Measurements from ENCODE around the gene CHMP5. TPM values are rescaled to one million over a fixed set of nuclear protein-coding genes. Genes with fewer than 3 reads are reported as not detected.
"Not testable (repeated sequence)": the region's sequence is repeated elsewhere in the genome, so short reads cannot be mapped to it uniquely, and the experiment has no call there.

The CHMP5 gene
- total and polyA plus RNA-seq, 7 experiments from 2014 or later, result 21.4 to 74.6 (median 37.8) TPM

GRCh38 chr9:33307067-33307466, 42.2 kb downstream of the CHMP5 start:
- Mint-ChIP-seq H3K27me3 (no peaks in the 10 kb centered on the region), H3K36me3 (peaks cover 0 to 43% (median 29%) of the 10 kb centered on the region in 5 donors), H3K27ac (peak overlapping the region in 1 of 9 donors; percentile 21), H3K4me1 (peaks cover 0 to 25% (median 4%) of the 10 kb centered on the region in 7 donors), H3K9me3 (peaks cover 0 to 2% (median 0%) of the 10 kb centered on the region in 11 donors), H3K4me3 (no peak overlapping the region)
- H3K27me3 ChIP-seq (ENCODE audit: control insufficient read depth in 2 of 2, insufficient read depth in 2 of 2, low read length in 2 of 2), result no peaks in the 10 kb centered on the region
- ATAC-seq (no peak), DNase-seq (no peak)
- peaks cover 50 to 99% (median 56%) of the 10 kb centered on the region in 3 experiments for H3K36me3 ChIP-seq (ENCODE audit: control insufficient read depth in 2 of 3, insufficient read depth in 3 of 3, low read length in 3 of 3)
- no peaks in the 10 kb centered on the region for H3K4me1 ChIP-seq (ENCODE audit: control insufficient read depth in 2 of 2, insufficient read depth in 2 of 2, low read length in 2 of 2)
- CTCF ChIA-PET, result interaction anchor here (1.5 kb wide), 1 partner anchor 20 kb away, joined by 10 read pairs; no protein-coding TSS in a partner anchor
- H3K9me3 ChIP-seq (ENCODE audit: control insufficient read depth in 2 of 3, low read length in 3 of 3), result no peaks in the 10 kb centered on the region
- POLR2A ChIA-PET, result interaction anchor here (0.7 kb wide), 1 partner anchor 58 kb away, joined by 3 read pairs; no protein-coding TSS in a partner anchor
- intact Hi-C loops (cut with micrococcal nuclease), result no loop called here
- no peak overlapping the region for H3K4me3 ChIP-seq (ENCODE audit: low read length)
- H3K27ac ChIP-seq (ENCODE audit: low read depth, low read length), result no peak overlapping the region

DNA sequence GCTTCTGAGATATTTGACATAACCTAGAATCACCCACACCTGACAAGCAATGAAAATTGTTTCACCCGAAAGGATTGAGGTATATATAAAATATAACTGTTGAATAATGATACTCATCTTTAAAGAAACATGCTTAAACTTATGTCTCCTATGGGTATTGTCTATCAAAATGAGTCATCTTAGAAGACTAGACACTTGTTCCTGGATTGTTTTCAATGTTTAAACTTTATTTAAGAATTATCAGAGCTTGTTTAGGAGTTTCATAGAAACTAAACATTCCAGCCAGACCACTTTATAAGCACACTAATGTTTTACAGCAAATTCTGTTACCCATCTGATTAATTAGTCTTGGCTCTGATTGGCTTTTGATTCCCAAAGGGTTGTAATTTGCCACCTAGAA, 45.1 kb downstream of the CHMP5 start:
- ChIA-PET CTCF (no interaction called here), POLR2A (interaction anchor here (0.6 kb wide), 1 partner anchor 20 kb away, joined by 3 read pairs; the partner anchor contains the start of gene NFX1)
- H3K27me3 ChIP-seq (ENCODE audit: control insufficient read depth in 2 of 2, insufficient read depth in 2 of 2, low read length in 2 of 2), result no peaks in the 10 kb centered on the region
- H3K27me3 Mint-ChIP-seq, result no peaks in the 10 kb centered on the region
- H3K9me3 Mint-ChIP-seq, result peaks cover 0 to 2% (median 0%) of the 10 kb centered on the region in 11 donors
- no peak for ATAC-seq
- no peak overlapping the region for H3K27ac ChIP-seq (ENCODE audit: low read depth, low read length)
- no peak overlapping the region for H3K4me3 ChIP-seq (ENCODE audit: low read length)
- peaks cover 9 to 49% (median 31%) of the 10 kb centered on the region in 5 donors for H3K36me3 Mint-ChIP-seq
- no peak overlapping the region for H3K4me3 Mint-ChIP-seq
- no peak overlapping the region for H3K27ac Mint-ChIP-seq
- no peaks in the 10 kb centered on the region for H3K4me1 ChIP-seq (ENCODE audit: control insufficient read depth in 2 of 2, insufficient read depth in 2 of 2, low read length in 2 of 2)
- peaks cover 47 to 97% (median 55%) of the 10 kb centered on the region in 3 experiments for H3K36me3 ChIP-seq (ENCODE audit: control insufficient read depth in 2 of 3, insufficient read depth in 3 of 3, low read length in 3 of 3)
- DNase-seq, result no peak
- no peaks in the 10 kb centered on the region for H3K9me3 ChIP-seq (ENCODE audit: control insufficient read depth in 2 of 3, low read length in 3 of 3)
- H3K4me1 Mint-ChIP-seq, result peaks cover 0 to 17% (median 0%) of the 10 kb centered on the region in 7 donors
- intact Hi-C loops (cut with micrococcal nuclease), result no loop called here

GRCh38 chr9:33310748-33311147, 45.9 kb downstream of the CHMP5 start:
- intact Hi-C loops (cut with micrococcal nuclease), result no loop called here

DNA sequence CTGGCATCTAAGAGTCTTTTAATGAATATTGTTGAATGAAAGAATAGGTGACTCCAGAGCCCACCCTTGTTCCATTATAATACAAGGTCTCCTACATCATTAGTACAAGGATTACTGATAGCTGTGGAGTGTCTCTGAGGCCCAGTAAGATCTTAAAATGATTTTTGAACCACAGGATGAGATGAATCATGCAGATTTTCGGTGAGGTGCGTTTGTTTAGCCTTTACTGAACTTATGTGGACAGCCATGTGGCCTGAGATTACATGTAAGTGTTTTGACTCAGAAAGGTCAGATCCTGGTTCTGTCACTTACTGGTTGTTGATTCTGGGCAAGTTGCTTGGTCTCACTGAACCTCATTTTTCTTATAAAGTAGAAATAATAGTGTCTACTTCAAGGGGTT, 47.1 kb downstream of the CHMP5 start:
- Mint-ChIP-seq H3K27ac (no peak overlapping the region), H3K9me3 (peaks cover 0 to 2% (median 0%) of the 10 kb centered on the region in 11 donors), H3K4me1 (peaks cover 0 to 19% (median 6%) of the 10 kb centered on the region in 7 donors), H3K36me3 (peaks cover 18 to 60% (median 36%) of the 10 kb centered on the region in 5 donors), H3K27me3 (no peaks in the 10 kb centered on the region), H3K4me3 (no peak overlapping the region)
- Histone ChIP-seq H3K4me1 (ENCODE audit: control insufficient read depth in 2 of 2, insufficient read depth in 2 of 2, low read length in 2 of 2) (no peaks in the 10 kb centered on the region), H3K4me3 (ENCODE audit: low read length) (no peak overlapping the region), H3K36me3 (ENCODE audit: control insufficient read depth in 2 of 3, insufficient read depth in 3 of 3, low read length in 3 of 3) (peaks cover 46 to 96% (median 47%) of the 10 kb centered on the region in 3 experiments), H3K27me3 (ENCODE audit: control insufficient read depth in 2 of 2, insufficient read depth in 2 of 2, low read length in 2 of 2) (no peaks in the 10 kb centered on the region), H3K9me3 (ENCODE audit: control insufficient read depth in 2 of 3, low read length in 3 of 3) (no peaks in the 10 kb centered on the region), H3K27ac (ENCODE audit: low read depth, low read length) (no peak overlapping the region)
- DNase-seq, result no peak
- CTCF ChIA-PET, result no interaction called here
- POLR2A ChIA-PET, result no interaction called here
- intact Hi-C loops (cut with micrococcal nuclease), result no loop called here
- ATAC-seq, result no peak

More at GRCh38 chr9:33310748-33311147, 45.9 kb downstream of the CHMP5 start:
- H3K4me1 ChIP-seq (ENCODE audit: control insufficient read depth in 2 of 2, insufficient read depth in 2 of 2, low read length in 2 of 2), result no peaks in the 10 kb centered on the region
- Mint-ChIP-seq H3K27me3 (no peaks in the 10 kb centered on the region), H3K36me3 (peaks cover 14 to 54% (median 35%) of the 10 kb centered on the region in 5 donors), H3K9me3 (peaks cover 0 to 2% (median 0%) of the 10 kb centered on the region in 11 donors), H3K4me1 (peaks cover 0 to 21% (median 0%) of the 10 kb centered on the region in 7 donors), H3K27ac (peak overlapping the region in 1 of 9 donors; percentile 20), H3K4me3 (no peak overlapping the region)
- no peak overlapping the region for H3K27ac ChIP-seq (ENCODE audit: low read depth, low read length)
- H3K27me3 ChIP-seq (ENCODE audit: control insufficient read depth in 2 of 2, insufficient read depth in 2 of 2, low read length in 2 of 2), result no peaks in the 10 kb centered on the region
- H3K4me3 ChIP-seq (ENCODE audit: low read length), result no peak overlapping the region
- POLR2A ChIA-PET, result interaction anchor here (0.6 kb wide), 1 partner anchor 21 kb away, joined by 3 read pairs; the partner anchor contains the start of gene NFX1
- ATAC-seq, result no peak
- no peaks in the 10 kb centered on the region for H3K9me3 ChIP-seq (ENCODE audit: control insufficient read depth in 2 of 3, low read length in 3 of 3)
- DNase-seq, result no peak
- H3K36me3 ChIP-seq (ENCODE audit: control insufficient read depth in 2 of 3, insufficient read depth in 3 of 3, low read length in 3 of 3), result peaks cover 47 to 97% (median 47%) of the 10 kb centered on the region in 3 experiments
- CTCF ChIA-PET, result no interaction called here

- POLR2A ChIA-PET, result interaction anchor here (0.6 kb wide), 1 partner anchor 29 kb away, joined by 3 read pairs; no protein-coding TSS in a partner anchor
- intact Hi-C loops (cut with micrococcal nuclease), result no loop called here
- Mint-ChIP-seq H3K4me3 (no peak overlapping the region), H3K27ac (peak overlapping the region in 3 of 9 donors; percentile 3 to 14 (median 9)), H3K4me1 (peaks cover 0 to 15% (median 3%) of the 10 kb centered on the region in 7 donors), H3K9me3 (no peaks in the 10 kb centered on the region), H3K36me3 (peaks cover 28 to 67% (median 42%) of the 10 kb centered on the region in 5 donors), H3K27me3 (no peaks in the 10 kb centered on the region)
- Histone ChIP-seq H3K9me3 (ENCODE audit: control insufficient read depth in 2 of 3, low read length in 3 of 3) (no peaks in the 10 kb centered on the region), H3K27me3 (ENCODE audit: control insufficient read depth in 2 of 2, insufficient read depth in 2 of 2, low read length in 2 of 2) (no peaks in the 10 kb centered on the region), H3K36me3 (ENCODE audit: control insufficient read depth in 2 of 3, insufficient read depth in 3 of 3, low read length in 3 of 3) (peaks cover 39 to 90% (median 43%) of the 10 kb centered on the region in 3 experiments), H3K27ac (ENCODE audit: low read depth, low read length) (no peak overlapping the region), H3K4me3 (ENCODE audit: low read length) (no peak overlapping the region), H3K4me1 (ENCODE audit: control insufficient read depth in 2 of 2, insufficient read depth in 2 of 2, low read length in 2 of 2) (no peaks in the 10 kb centered on the region)
- ATAC-seq (no peak), DNase-seq (no peak)
- CTCF ChIA-PET, result interaction anchor here (0.6 to 1.0 kb wide), 2 partner anchors 34 to 152 kb away, joined by 4 to 6 read pairs; no protein-coding TSS in a partner anchor
These were observed 50.5 kb downstream of the CHMP5 start for GRCh38 chr9:33315371-33315770.

- H3K9me3 Mint-ChIP-seq; H3K4me1 Mint-ChIP-seq; H3K4me3 Mint-ChIP-seq; H3K9me3 ChIP-seq (ENCODE audit: control insufficient read depth in 2 of 3, low read length in 3 of 3); CTCF ChIA-PET; H3K27me3 Mint-ChIP-seq; DNase-seq; H3K4me3 ChIP-seq (ENCODE audit: low read length); H3K4me1 ChIP-seq (ENCODE audit: control insufficient read depth in 2 of 2, insufficient read depth in 2 of 2, low read length in 2 of 2); ATAC-seq; H3K27ac ChIP-seq (ENCODE audit: low read depth, low read length); POLR2A ChIA-PET; H3K27ac Mint-ChIP-seq; H3K27me3 ChIP-seq (ENCODE audit: control insufficient read depth in 2 of 2, insufficient read depth in 2 of 2, low read length in 2 of 2); intact Hi-C loops (cut with micrococcal nuclease): not testable (repeated sequence)
- H3K36me3 ChIP-seq (ENCODE audit: control insufficient read depth in 2 of 3, insufficient read depth in 3 of 3, low read length in 3 of 3), result peaks cover 40 to 89% (median 41%) of the 10 kb centered on the region in 3 experiments
- peaks cover 36 to 64% (median 46%) of the 10 kb centered on the region in 5 donors for H3K36me3 Mint-ChIP-seq
These were observed 52.3 kb downstream of the CHMP5 start for GRCh38 chr9:33317136-33317535.
